HG02973 (cell line): ENCODE measurements around the gene CRACR2A.

ENCODE experiments used
- ATAC-seq: cut with Tn5 transposase; IDR thresholded peaks from one replicate; pipeline ENCODE4 v1.9.1; 2021; ENCODE audit warnings: moderate library complexity; ENCODE audit not compliant: unreplicated experiment

CRACR2A gene

DNA sequence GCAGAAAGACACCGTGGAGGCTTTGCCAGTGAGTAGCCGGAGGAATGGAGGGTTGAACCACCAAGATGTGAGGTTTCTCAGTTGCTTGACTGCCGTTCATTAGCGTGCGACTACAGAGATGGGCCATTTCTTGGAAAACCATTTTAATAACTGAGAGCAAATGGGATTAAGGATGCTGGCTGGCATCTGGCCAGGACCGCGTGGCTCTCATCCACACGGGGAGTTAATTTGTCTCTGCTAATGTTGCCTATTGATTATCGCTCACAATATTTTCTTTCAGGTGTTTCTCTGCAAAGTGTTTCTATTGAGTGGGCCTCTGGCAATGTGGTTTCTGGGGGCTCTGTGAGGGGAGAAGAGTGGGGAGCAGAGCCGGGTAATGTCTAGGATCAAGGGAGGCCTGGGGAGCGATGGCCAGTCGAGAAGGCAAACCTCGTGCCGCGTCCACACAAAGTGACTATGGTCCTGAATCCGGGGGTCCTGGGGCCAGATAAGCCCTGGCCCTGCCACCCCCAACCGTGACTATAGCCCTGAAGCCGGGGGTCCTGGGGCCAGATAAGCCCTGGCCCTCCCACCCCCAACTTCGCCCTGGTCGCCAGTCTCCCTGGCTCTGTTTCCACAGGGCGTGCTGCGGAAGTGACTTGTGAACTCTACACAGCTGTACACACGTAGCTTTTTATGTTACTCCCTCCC is 151.3 kb downstream of the CRACR2A start:
- ATAC-seq = no peak

GRCh38 chr12:3600951-3601350 is 152.0 kb downstream of the CRACR2A start:
- ATAC-seq = no peak

DNA sequence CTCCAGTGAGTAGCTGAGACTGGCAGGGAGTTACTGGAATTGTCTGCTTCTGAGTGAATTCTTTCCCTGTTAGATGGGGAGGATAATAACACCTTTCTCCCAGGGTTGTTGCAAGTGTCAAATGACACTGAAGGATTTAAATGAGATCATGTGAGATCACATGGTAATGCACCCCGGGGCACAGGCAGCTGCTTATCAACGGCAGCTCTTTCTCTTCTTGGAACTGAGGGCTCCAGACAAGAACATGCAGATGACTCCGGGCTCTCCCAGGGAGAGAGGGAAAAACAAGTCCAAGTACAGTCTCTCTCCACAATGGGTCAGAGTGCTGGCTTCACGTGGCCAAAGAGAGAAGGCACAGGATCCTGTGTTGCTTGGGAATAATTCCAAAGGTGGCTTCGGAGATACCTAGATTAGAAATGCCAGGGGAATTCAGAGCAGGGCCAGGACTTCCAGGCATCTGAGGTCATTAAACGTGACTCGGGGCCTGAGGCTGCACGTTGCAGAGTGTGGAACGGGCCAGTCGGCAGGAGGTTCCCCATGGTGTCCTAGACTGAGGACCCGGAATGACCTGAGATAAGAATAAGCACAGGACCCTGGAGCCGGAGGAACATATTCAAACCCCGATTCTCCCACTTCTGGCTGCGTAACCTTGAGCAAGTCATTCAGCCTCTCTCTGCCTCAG is 152.7 kb downstream of the CRACR2A start:
- ATAC-seq = no peak

- ATAC-seq = no peak
Measured at GRCh38 chr12:3598896-3599860, 153.7 kb downstream of the CRACR2A start.

GRCh38 chr12:3597526-3598210 is 155.2 kb downstream of the CRACR2A start:
- ATAC-seq = no peak

- no peak for ATAC-seq
Measured at GRCh38 chr12:3596703-3597415, 156.1 kb downstream of the CRACR2A start.

- ATAC-seq = no peak
Measured at GRCh38 chr12:3595721-3596120, 157.2 kb downstream of the CRACR2A start.

DNA sequence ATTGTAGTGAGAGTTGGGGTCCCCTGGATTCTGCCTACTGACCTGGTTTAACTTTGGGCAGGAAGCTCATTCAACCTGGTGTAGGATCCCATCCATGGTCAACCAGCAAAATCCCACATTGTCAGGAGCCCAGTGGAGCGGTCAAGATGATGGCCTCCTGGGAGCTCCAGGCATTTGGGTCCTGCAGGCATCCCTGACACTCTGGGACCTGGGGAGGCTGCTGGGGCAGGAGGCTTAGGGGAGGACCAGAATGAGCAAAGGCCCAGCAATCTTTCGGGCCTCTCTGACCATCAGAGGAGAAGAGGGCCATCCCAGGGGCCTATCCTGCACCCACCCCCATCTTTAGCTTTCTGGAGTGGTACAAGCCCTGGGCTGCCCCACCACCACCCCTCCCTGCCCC is 157.9 kb downstream of the CRACR2A start:
- ATAC-seq = no peak

DNA sequence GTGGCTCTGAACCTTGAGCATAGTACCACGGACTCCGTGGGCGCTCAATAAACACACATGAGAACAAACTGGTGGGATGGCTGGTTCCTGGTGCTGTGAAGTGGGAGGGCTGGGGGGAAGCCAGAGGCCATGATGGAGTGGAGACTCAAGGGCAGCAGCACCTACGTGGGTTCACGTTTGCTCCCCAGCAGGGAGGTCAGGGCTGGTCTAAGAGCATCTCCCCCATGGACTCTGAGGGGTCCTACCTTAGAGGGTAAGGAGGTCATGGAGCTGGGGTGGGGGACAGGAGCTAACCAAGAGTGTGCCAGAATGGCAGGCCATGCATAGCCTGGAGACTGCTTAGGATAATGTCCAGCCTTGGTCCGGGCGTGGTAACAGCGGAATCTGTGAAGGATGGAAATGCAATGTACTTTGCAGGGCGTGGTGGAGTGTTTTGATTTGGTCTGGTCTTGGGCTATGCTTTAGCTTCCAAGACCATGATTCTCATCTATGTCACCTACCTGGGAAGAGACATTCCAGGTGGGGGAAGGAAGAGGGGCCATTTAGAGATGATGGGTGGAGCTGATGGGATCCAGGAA is 158.9 kb downstream of the CRACR2A start:
- ATAC-seq = no peak

DNA sequence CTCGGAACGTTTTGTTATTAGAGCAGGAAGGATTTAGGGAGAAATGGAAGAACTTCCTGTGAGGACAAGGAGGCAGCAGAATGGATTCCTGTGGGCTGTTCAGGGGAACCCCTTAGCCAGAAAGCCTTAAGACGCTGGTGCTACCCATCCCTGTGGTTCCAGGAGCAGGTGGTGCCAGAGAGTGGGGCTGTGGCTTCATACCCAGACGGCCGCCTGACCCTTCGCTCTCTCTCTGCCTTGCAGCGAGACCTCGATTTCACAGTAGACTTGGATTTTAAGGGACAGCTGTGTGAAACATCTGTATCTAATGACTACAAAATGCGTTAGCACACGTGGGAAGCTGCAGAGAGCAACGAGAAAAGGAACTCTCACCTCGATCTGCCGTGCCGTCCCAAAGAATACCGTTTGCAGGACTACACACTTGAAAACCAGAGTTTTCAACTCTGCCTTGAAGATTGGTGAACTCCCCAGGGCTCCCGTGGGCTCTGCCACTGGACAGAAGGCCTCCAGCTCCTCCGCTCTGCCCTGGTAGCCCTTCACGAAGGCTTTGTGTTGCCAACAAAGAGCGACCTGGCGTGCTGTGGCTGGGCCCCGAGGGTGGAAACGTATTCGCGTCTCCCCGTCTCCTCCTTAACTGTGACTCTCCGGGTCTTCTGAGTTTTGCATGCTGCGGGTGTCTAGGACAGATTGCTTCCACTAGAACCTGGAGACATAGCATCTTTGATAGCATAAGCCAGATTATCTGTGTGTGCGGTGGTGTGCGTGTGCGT is 159.9 kb downstream of the CRACR2A start:
- no peak for ATAC-seq

GRCh38 chr12:3589745-3590144 is 163.2 kb downstream of the CRACR2A start:
- no peak for ATAC-seq

GRCh38 chr12:3587402-3588013 is 165.4 kb downstream of the CRACR2A start:
- no peak for ATAC-seq

- no peak for ATAC-seq
Measured at GRCh38 chr12:3583656-3584334, 169.1 kb downstream of the CRACR2A start.

DNA sequence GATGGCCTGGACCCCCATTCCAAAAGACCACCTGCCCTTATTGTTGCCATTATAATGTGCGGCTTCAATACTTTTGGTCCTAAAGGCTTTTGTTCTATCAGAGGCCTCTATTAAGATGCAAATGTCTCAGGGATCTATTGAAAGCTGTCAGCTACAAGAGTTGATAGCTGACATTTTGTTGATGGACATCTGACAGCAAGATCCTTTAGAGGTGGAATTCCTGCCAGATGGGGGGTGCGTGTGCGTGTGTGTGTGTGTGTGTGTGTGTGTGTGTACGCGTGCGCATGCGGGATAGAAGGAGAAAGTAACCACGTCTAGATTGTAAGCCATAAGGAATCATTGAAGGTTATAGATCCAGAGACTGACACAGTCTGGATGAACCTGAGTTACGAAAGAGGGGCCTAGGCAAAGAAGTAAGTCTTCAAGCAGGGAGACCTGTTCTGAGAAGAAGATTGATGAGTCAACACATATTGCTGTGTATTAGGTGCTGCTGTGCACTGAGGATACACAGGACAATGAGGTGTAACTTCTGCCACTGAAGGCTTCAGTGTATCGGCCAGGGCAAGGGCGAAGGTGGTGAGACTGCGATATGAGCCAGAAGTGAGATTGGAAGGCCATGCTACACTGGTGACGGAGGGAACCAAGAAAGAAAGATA is 172.7 kb downstream of the CRACR2A start:
- no peak for ATAC-seq

- no peak for ATAC-seq
Measured at GRCh38 chr12:3579446-3580093, 173.3 kb downstream of the CRACR2A start.

DNA sequence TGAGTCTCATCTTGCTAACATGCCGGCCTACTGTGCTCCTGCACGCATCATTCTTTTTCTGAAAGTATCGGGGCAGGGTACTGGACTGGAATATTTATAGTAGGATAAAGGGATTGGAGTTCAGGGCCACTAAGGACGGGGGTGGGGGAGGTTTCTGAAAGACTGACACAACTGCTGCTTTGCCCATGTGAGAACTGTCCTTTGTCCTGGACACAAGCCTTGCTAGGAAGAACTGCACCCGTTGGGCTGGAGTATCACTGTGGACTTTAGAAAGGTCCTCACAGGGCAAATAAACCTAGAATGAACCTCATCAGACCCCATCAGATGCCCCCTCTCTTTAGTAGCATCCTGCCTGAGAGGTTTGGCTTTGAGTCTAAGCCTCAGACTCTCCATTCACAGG is 174.4 kb downstream of the CRACR2A start:
- ATAC-seq = no peak

DNA sequence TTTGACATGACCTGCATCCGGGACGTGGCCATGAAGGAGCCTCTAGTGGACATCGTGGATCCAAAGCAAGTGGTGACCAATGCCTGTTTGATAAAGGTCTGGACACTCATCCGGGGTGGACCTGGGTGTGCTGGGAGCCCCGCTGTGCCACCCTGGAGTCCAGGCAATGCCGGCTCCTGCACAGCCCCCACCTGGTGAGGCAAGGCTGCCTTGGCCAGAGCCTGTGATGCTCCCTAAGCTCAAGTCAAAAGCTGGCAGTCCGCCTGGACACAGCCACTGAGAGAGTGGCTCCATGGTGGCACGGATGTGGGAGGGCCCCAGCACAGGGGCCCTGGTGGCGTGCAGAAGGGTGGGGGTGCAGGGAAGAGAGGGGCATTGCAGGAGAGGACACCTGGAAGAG is 176.0 kb downstream of the CRACR2A start:
- ATAC-seq = no peak
